Measurements from ENCODE around the gene ARHGAP44.

DNA sequence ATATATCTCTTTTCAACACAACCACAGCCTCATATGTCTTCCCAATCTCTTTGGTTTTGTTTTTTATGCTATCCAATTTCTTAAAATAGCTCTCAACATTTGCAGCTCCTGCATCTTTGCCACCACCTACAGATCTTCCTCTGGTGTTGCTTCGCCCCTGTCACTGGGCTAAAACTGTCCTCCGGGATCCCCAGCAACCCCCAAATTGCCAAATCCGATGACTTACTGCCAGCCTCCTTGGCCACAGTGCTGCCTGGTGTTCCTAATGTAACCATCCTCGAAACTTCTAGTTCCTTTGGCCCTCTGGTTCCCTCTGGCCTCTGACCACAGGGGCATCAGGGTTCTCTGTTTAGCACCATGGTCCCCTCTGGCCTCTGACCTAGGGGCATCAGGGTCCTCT is 157.7 kb downstream of the ARHGAP44 start:
- no peak for TF ChIP-seq POLR2A (IDR thresholded peaks at IDR 0.05)
- TF ChIP-seq, protein P1, sequence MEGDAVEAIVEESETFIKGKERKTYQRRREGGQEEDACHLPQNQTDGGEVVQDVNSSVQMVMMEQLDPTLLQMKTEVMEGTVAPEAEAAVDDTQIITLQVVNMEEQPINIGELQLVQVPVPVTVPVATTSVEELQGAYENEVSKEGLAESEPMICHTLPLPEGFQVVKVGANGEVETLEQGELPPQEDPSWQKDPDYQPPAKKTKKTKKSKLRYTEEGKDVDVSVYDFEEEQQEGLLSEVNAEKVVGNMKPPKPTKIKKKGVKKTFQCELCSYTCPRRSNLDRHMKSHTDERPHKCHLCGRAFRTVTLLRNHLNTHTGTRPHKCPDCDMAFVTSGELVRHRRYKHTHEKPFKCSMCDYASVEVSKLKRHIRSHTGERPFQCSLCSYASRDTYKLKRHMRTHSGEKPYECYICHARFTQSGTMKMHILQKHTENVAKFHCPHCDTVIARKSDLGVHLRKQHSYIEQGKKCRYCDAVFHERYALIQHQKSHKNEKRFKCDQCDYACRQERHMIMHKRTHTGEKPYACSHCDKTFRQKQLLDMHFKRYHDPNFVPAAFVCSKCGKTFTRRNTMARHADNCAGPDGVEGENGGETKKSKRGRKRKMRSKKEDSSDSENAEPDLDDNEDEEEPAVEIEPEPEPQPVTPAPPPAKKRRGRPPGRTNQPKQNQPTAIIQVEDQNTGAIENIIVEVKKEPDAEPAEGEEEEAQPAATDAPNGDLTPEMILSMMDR (IDR thresholded peaks at IDR 0.05) = no peak

Measured in stomach (tissue), 4 donors.